ENCODE results near the gene CERS6.

GRCh38 chr2:168429988-168430387 lies 26.1 kb upstream of the CERS6 start:
- TF ChIP-seq CTCF (IDR thresholded peaks at IDR 0.05) (no peak), ZFX (IDR thresholded peaks at IDR 0.05; ENCODE audit: borderline replicate concordance) (no peak)

Measured in 22Rv1 (cell line).